HepG2 (cell line): ENCODE results near the gene PSENEN. TPM values are rescaled to one million over a fixed set of nuclear protein-coding genes. Genes with fewer than 3 reads are reported as not detected.

Source experiments
- AHDC1 ChIP-seq: sonication (generic); formaldehyde crosslinking; IDR thresholded peaks from 2 replicates; pipeline ENCODE4 v1.5.1; 2020; ENCODE audit warnings: mild to moderate bottlenecking, missing genetic modification reagents, borderline replicate concordance
- BRD4 ChIP-seq: sonication (generic); formaldehyde crosslinking; IDR thresholded peaks from 2 replicates; pipeline ENCODE4 v1.4.0; 2020; ENCODE audit warnings: missing genetic modification reagents
- CREM ChIP-seq, 2 experiments: sonication (generic) in 1 of 2; formaldehyde crosslinking in 1 of 2; IDR thresholded peaks; 2 replicates each; pipeline versions ENCODE4 v1.4.0 to v1.6.1; 2016 to 2020; ENCODE audit warnings: antibody characterized with exemption in 1 of 2, mild to moderate bottlenecking in 1 of 2, missing genetic modification reagents in 1 of 2
- CTCF ChIP-seq: sonication (generic); formaldehyde crosslinking; IDR thresholded peaks from 2 replicates; pipeline ENCODE4 v1.5.0; 2020; ENCODE audit warnings: mild to moderate bottlenecking, missing genetic modification reagents, moderate library complexity
- KAT7 ChIP-seq: IDR thresholded peaks from 2 replicates; pipeline ENCODE4 v1.6.1; 2018; ENCODE audit warnings: borderline replicate concordance, missing compliant biosample characterization
- KLF9 ChIP-seq: IDR thresholded peaks from 2 replicates; pipeline ENCODE4 v1.6.1; 2016; ENCODE audit warnings: low read depth
- NAIF1 ChIP-seq: sonication (generic); formaldehyde crosslinking; IDR thresholded peaks from 2 replicates; pipeline ENCODE4 v1.5.0; 2020; ENCODE audit warnings: mild to moderate bottlenecking, missing genetic modification reagents, borderline replicate concordance
- NR0B2 ChIP-seq: sonication (generic); formaldehyde crosslinking; IDR thresholded peaks from 2 replicates; pipeline ENCODE4 v1.4.0; 2020; ENCODE audit warnings: mild to moderate bottlenecking, missing genetic modification reagents
- PLRG1 ChIP-seq: fragments of 450-650 bp; conservative IDR thresholded peaks from 2 replicates; pipeline ENCODE4 v1.6.1; 2016
- RFXANK ChIP-seq: IDR thresholded peaks from 2 replicates; pipeline ENCODE4 v1.6.1; 2016
- SMARCC2 ChIP-seq: fragments of 450-650 bp; IDR thresholded peaks from 2 replicates; pipeline ENCODE4 v1.6.1; 2017; ENCODE audit warnings: antibody characterized with exemption, mild to moderate bottlenecking
- SRSF1 ChIP-seq: fragments of 200-400 bp; formaldehyde crosslinking; optimal IDR thresholded peaks from 2 replicates; pipeline ENCODE3; 2017; ENCODE audit warnings: mild to moderate bottlenecking, low read depth, low read length, moderate library complexity
- TFDP1 ChIP-seq: IDR thresholded peaks from 2 replicates; pipeline ENCODE4 v1.6.1; 2016; ENCODE audit warnings: missing compliant biosample characterization, missing genetic modification reagents, borderline replicate concordance
- ZNF383 ChIP-seq: sonication (generic); formaldehyde crosslinking; IDR thresholded peaks from 2 replicates; pipeline ENCODE4 v1.4.0; 2020; ENCODE audit warnings: missing genetic modification reagents, mild to moderate bottlenecking, borderline replicate concordance
- ZNF468 ChIP-seq: sonication (generic); formaldehyde crosslinking; IDR thresholded peaks from 2 replicates; pipeline ENCODE4 v1.8.0; 2022; ENCODE audit warnings: mild to moderate bottlenecking, moderate library complexity, missing genetic modification reagents
- ZNF549 ChIP-seq: sonication (generic); formaldehyde crosslinking; IDR thresholded peaks from 2 replicates; pipeline ENCODE4 v1.5.0; 2020; ENCODE audit warnings: missing genetic modification reagents
- ZNF644 ChIP-seq: IDR thresholded peaks from 2 replicates; pipeline ENCODE4 v1.6.1; 2016; ENCODE audit warnings: low read depth
- ZNF749 ChIP-seq: sonication (generic); formaldehyde crosslinking; IDR thresholded peaks from 2 replicates; pipeline ENCODE4 v1.8.0; 2022; ENCODE audit warnings: mild to moderate bottlenecking, missing genetic modification reagents, moderate library complexity, borderline replicate concordance
- ZNF800 ChIP-seq: sonication (generic); formaldehyde crosslinking; IDR thresholded peaks from 2 replicates; pipeline ENCODE4 v1.4.0; 2020; ENCODE audit warnings: missing genetic modification reagents
- polyA plus RNA-seq, 8 experiments: library from polyadenylated mRNA; depleted of rRNA in 3 of 8; stranded (reverse) in 7 of 8; unstranded in 1 of 8; fragments of >200 nt; fragmentation: Illumina TruSeq in 4 of 8; extraction: Trizol in 4 of 8; gene quantifications; 2 replicates each; pipeline versions ENCODE4 v1.2.1 to v1.2.3, GENCODE V29; 2011 to 2016; ENCODE audit warnings: low read depth in 4 of 8, missing spikeins in 1 of 8, mixed read lengths in 1 of 8; ENCODE audit not compliant: insufficient read depth in 1 of 8
- total RNA-seq, 5 experiments: library from RNA; depleted of rRNA; stranded (reverse); fragments of >200 nt; fragmentation: Illumina TruSeq; extraction: Trizol; gene quantifications; 2 replicates each; pipeline ENCODE4 v1.2.3, GENCODE V29; 2016; ENCODE audit warnings: low read depth in 1 of 5

Gene PSENEN
- total and polyA plus RNA-seq, 2 of the 13 experiments (the other 11 are each of a cell fraction or from before 2014, with no cell fraction given), result 16.9 to 34.2 TPM

GRCh38 chr19:35757749-35758608 is 12.5 kb downstream of the PSENEN start, which contains the start of gene PROSER3 (continued):
- TF ChIP-seq KAT7 (CRISPR knock-in tag) (no peak), ZNF800 (no peak), ZNF749 (CRISPR knock-in tag) (no peak), NR0B2 (no peak), ZNF383 (CRISPR knock-in tag) (no peak), NAIF1 (no peak), AHDC1 (no peak), SRSF1 (peak; percentile 74), ZNF468 (CRISPR knock-in tag) (no peak), ZNF644 (no peak), TFDP1 (CRISPR knock-in tag) (peak; percentile 83), PLRG1 (no peak), RFXANK (CRISPR knock-in tag) (no peak), CREM (IDR thresholded peaks at IDR 0.05) (peak; percentile 73), CREM (CRISPR knock-in tag; IDR thresholded peaks at IDR 0.05) (no peak), CTCF (CRISPR knock-in tag) (no peak), KLF9 (CRISPR knock-in tag) (no peak), ZNF549 (CRISPR knock-in tag) (no peak), SMARCC2 (no peak), BRD4 (CRISPR knock-in tag) (no peak; the same call in 1 of the 2 replicates)
